K562 (cell line): Measurements from ENCODE around the gene CYB5D1. TPM values are rescaled to one million over a fixed set of nuclear protein-coding genes. Genes with fewer than 3 reads are reported as not detected.

ENCODE experiments used
- E2F3 ChIP-seq: fragments of 250-450 bp; sonication (Bioruptor Pico); IDR thresholded peaks from 2 replicates; pipeline ENCODE4 v1.4.0; 2020; ENCODE audit warnings: mild to moderate bottlenecking
- FOXJ2 ChIP-seq: fragments of 200-800 bp; sonication (Bioruptor generic); IDR thresholded peaks from 2 replicates; pipeline ENCODE4 v1.6.1; 2016; ENCODE audit warnings: missing genetic modification characterization, missing compliant biosample characterization
- GATAD2B ChIP-seq: fragments of 450-650 bp; IDR thresholded peaks from 2 replicates; pipeline ENCODE4 v1.6.1; 2017; ENCODE audit warnings: mild to moderate bottlenecking, borderline replicate concordance
- GTF2A2 ChIP-seq: IDR thresholded peaks from 2 replicates; pipeline ENCODE4 v1.6.1; 2016; ENCODE audit warnings: mild to moderate bottlenecking, missing genetic modification characterization, missing compliant biosample characterization
- IRF2 ChIP-seq: sonication (generic); formaldehyde crosslinking; IDR thresholded peaks from 2 replicates; pipeline ENCODE4 v1.8.1; 2022; ENCODE audit warnings: mild to moderate bottlenecking, missing genetic modification reagents
- JUN ChIP-seq, 2 experiments: sonication (generic) in 1 of 2; formaldehyde crosslinking in 1 of 2; IDR thresholded peaks; 2 replicates each; pipeline versions ENCODE4 v1.6.1 to v1.8.0; 2012 to 2022; ENCODE audit warnings: borderline replicate concordance in 2 of 2, mild to moderate bottlenecking in 2 of 2, improper control_type of control experiment in 1 of 2, low read depth in 1 of 2, low read length in 1 of 2, missing genetic modification reagents in 1 of 2
- MCM3 ChIP-seq: fragments of 450-650 bp; IDR thresholded peaks from 2 replicates; pipeline ENCODE4 v1.6.1; 2016
- MYC ChIP-seq, 2 experiments: fragments of 250-450 bp in 1 of 2; sonication (Bioruptor Pico) in 1 of 2; IDR thresholded peaks; 2 replicates each; pipeline versions ENCODE4 v1.5.1 to v1.6.1; 2012 to 2021; ENCODE audit warnings: low read depth in 2 of 2, borderline replicate concordance in 1 of 2, improper control_type of control experiment in 1 of 2, low read length in 1 of 2, mild to moderate bottlenecking in 1 of 2, moderate library complexity in 1 of 2
- SP1 ChIP-seq: sonication (generic); formaldehyde crosslinking; IDR thresholded peaks from 2 replicates; pipeline ENCODE4 v1.8.1; 2022; ENCODE audit warnings: mild to moderate bottlenecking, missing genetic modification reagents
- TOE1 ChIP-seq, 2 experiments: fragments of 450-650 bp in 1 of 2; sonication (generic) in 1 of 2; formaldehyde crosslinking in 1 of 2; IDR thresholded peaks; 2 replicates each; pipeline versions ENCODE4 v1.7.1 to v1.8.0; 2016 to 2022; ENCODE audit warnings: borderline replicate concordance in 2 of 2, mild to moderate bottlenecking in 2 of 2, antibody characterized with exemption in 1 of 2, inconsistent platforms in 1 of 2, low read depth in 1 of 2, missing genetic modification reagents in 1 of 2, moderate library complexity in 1 of 2
- ZNF311 ChIP-seq: fragments of 250-450 bp; sonication (Bioruptor Pico); IDR thresholded peaks from 2 replicates; pipeline ENCODE4 v1.4.0; 2020; ENCODE audit warnings: mild to moderate bottlenecking, moderate library complexity
- ZNF57 ChIP-seq: fragments of 450-650 bp; formaldehyde crosslinking; IDR thresholded peaks from 2 replicates; pipeline ENCODE4 v1.4.0; 2020; ENCODE audit warnings: mild to moderate bottlenecking, moderate library complexity
- ZNF639 ChIP-seq, 2 experiments: fragments of 200-800 bp in 1 of 2; sonication (Bioruptor generic) in 1 of 2; sonication (generic) in 1 of 2; formaldehyde crosslinking in 1 of 2; IDR thresholded peaks in 1 of 2; conservative IDR thresholded peaks in 1 of 2; 2 replicates each; pipeline versions ENCODE4 v1.5.0 to v1.6.1; 2016 to 2020; ENCODE audit warnings: missing compliant biosample characterization in 1 of 2, missing genetic modification characterization in 1 of 2, missing genetic modification reagents in 1 of 2
- ZNF740 ChIP-seq, 3 experiments: fragments of 200-800 bp in 1 of 3; sonication (Bioruptor generic) in 1 of 3; sonication (generic) in 1 of 3; formaldehyde crosslinking in 1 of 3; IDR thresholded peaks; 2 replicates each; pipeline versions ENCODE4 v1.6.1 to v1.8.0; 2016 to 2022; ENCODE audit warnings: mild to moderate bottlenecking in 2 of 3, missing compliant biosample characterization in 2 of 3, missing genetic modification characterization in 2 of 3, missing genetic modification reagents in 1 of 3
- ZNF75A ChIP-seq: fragments of 450-650 bp; formaldehyde crosslinking; IDR thresholded peaks from 2 replicates; pipeline ENCODE4 v1.4.0; 2020; ENCODE audit warnings: mild to moderate bottlenecking
- polyA plus RNA-seq, 8 experiments: library from polyadenylated mRNA; depleted of rRNA in 4 of 8; stranded (reverse) in 5 of 8; unstranded in 3 of 8; fragments of >200 nt; fragmentation: Nextera tagmentation in 2 of 8; fragmentation: Illumina TruSeq in 1 of 8; extraction: Ambion mirVana in 2 of 8; extraction: Trizol in 1 of 8; gene quantifications; 2 replicates each; pipeline versions ENCODE4 v1.2.1 to v1.2.3, GENCODE V29; 2011 to 2014; ENCODE audit warnings: inconsistent platforms in 1 of 8, missing spikeins in 1 of 8
- total RNA-seq, 7 experiments: library from RNA; depleted of rRNA in 6 of 7; stranded (reverse); fragments of >200 nt in 6 of 7; fragmentation: Illumina TruSeq in 2 of 7; extraction: Trizol in 2 of 7; gene quantifications; 2 replicates each; pipeline versions ENCODE4 v1.2.1 to v1.2.3, GENCODE V29; 2011 to 2021; ENCODE audit warnings: low replicate concordance in 1 of 7
- TF ChIP-seq, protein P1 (sequence below): sonication (generic); formaldehyde crosslinking; IDR thresholded peaks from 2 replicates; pipeline ENCODE4 v1.8.1; 2022; ENCODE audit warnings: missing genetic modification reagents
- TF ChIP-seq, protein P2 (sequence below): sonication (generic); formaldehyde crosslinking; IDR thresholded peaks from 2 replicates; pipeline ENCODE4 v1.8.0; 2023; ENCODE audit warnings: mild to moderate bottlenecking, missing genetic modification reagents

Gene CYB5D1
- total and polyA plus RNA-seq, 9 of the 15 experiments (the other 6 are each of a cell fraction or from before 2014, with no cell fraction given): 2.4 to 7.9 (median 5.7) TPM

GRCh38 chr17:7833795-7834541, 23.8 kb upstream of the CYB5D1 start, which contains the start of gene KDM6B (continued):
- TF ChIP-seq, protein P1, sequence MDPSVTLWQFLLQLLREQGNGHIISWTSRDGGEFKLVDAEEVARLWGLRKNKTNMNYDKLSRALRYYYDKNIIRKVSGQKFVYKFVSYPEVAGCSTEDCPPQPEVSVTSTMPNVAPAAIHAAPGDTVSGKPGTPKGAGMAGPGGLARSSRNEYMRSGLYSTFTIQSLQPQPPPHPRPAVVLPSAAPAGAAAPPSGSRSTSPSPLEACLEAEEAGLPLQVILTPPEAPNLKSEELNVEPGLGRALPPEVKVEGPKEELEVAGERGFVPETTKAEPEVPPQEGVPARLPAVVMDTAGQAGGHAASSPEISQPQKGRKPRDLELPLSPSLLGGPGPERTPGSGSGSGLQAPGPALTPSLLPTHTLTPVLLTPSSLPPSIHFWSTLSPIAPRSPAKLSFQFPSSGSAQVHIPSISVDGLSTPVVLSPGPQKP (CRISPR knock-in tag): no peak
- no peak for TF ChIP-seq JUN (IDR thresholded peaks at IDR 0.05; ENCODE audit: borderline replicate concordance, low read depth, low read length)
- TF ChIP-seq JUN (CRISPR knock-in tag; IDR thresholded peaks at IDR 0.05; ENCODE audit: borderline replicate concordance): no peak
- TF ChIP-seq ZNF639 (CRISPR knock-in tag; conservative IDR thresholded peaks at IDR 0.05 in 1 of 2, IDR thresholded peaks at IDR 0.05 in 1 of 2): no peak
- no peak for TF ChIP-seq ZNF57 (CRISPR knock-in tag)
- no peak for TF ChIP-seq ZNF740 (CRISPR knock-in tag; IDR thresholded peaks at IDR 0.05)
- peak in 1 of 2 experiments; percentile 65; a peak in 2 of 4 replicates for TF ChIP-seq ZNF740 (tag; IDR thresholded peaks at IDR 0.05)
- TF ChIP-seq GATAD2B: no peak
- no peak for TF ChIP-seq IRF2 (CRISPR knock-in tag)
- 0 out of 2 replicates have a peak, but pooled peaks have one; percentile 53 for TF ChIP-seq SP1 (CRISPR knock-in tag)
- TF ChIP-seq E2F3 (CRISPR knock-in tag): no peak
- TF ChIP-seq ZNF75A (CRISPR knock-in tag): no peak
- no peak for TF ChIP-seq TOE1 (IDR thresholded peaks at IDR 0.05; ENCODE audit: borderline replicate concordance)
- no peak for TF ChIP-seq TOE1 (CRISPR knock-in tag; IDR thresholded peaks at IDR 0.05; ENCODE audit: borderline replicate concordance, low read depth)
- no peak for TF ChIP-seq MCM3
- TF ChIP-seq MYC (IDR thresholded peaks at IDR 0.05; ENCODE audit: low read depth, low read length): 0 out of 2 replicates have a peak, but pooled peaks have one; percentile 41
- no peak for TF ChIP-seq MYC (CRISPR knock-in tag; IDR thresholded peaks at IDR 0.05; ENCODE audit: borderline replicate concordance, low read depth)
- TF ChIP-seq GTF2A2 (tag): no peak
- TF ChIP-seq, protein P2, sequence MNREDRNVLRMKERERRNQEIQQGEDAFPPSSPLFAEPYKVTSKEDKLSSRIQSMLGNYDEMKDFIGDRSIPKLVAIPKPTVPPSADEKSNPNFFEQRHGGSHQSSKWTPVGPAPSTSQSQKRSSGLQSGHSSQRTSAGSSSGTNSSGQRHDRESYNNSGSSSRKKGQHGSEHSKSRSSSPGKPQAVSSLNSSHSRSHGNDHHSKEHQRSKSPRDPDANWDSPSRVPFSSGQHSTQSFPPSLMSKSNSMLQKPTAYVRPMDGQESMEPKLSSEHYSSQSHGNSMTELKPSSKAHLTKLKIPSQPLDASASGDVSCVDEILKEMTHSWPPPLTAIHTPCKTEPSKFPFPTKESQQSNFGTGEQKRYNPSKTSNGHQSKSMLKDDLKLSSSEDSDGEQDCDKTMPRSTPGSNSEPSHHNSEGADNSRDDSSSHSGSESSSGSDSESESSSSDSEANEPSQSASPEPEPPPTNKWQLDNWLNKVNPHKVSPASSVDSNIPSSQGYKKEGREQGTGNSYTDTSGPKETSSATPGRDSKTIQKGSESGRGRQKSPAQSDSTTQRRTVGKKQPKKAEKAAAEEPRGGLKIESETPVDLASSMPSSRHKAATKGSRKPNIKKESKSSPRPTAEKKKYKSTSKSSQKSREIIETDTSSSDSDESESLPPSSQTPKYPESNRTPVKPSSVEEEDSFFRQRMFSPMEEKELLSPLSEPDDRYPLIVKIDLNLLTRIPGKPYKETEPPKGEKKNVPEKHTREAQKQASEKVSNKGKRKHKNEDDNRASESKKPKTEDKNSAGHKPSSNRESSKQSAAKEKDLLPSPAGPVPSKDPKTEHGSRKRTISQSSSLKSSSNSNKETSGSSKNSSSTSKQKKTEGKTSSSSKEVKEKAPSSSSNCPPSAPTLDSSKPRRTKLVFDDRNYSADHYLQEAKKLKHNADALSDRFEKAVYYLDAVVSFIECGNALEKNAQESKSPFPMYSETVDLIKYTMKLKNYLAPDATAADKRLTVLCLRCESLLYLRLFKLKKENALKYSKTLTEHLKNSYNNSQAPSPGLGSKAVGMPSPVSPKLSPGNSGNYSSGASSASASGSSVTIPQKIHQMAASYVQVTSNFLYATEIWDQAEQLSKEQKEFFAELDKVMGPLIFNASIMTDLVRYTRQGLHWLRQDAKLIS: no peak
- no peak for TF ChIP-seq FOXJ2
- TF ChIP-seq ZNF311 (CRISPR knock-in tag): no peak
